GM23248 (cell line): ENCODE measurements around the gene KRI1. TPM values are rescaled to one million over a fixed set of nuclear protein-coding genes. Genes with fewer than 3 reads are reported as not detected.
A peak's percentile ranks its signal among the peaks of the same experiment; 100 is the strongest.
"Not testable (repeated sequence)": the region's sequence is repeated elsewhere in the genome, so short reads cannot be mapped to it uniquely, and the experiment has no call there.

Source experiments
- DNase-seq: peaks from one replicate; pipeline ENCODE4 v3.0.0-alpha.2; 2015
- H2AFZ ChIP-seq: fragments of 200-600 bp; sonication (generic); 2 replicates; pipeline ENCODE4 v1.6.1; 2016; ENCODE audit warnings: antibody characterized with exemption
- H3F3A ChIP-seq: fragments of 200-600 bp; sonication (generic); 2 replicates; pipeline ENCODE4 v1.6.1; 2016; ENCODE audit warnings: mild to moderate bottlenecking, antibody characterized with exemption, mixed run types; ENCODE audit not compliant: insufficient read depth
- H3K27ac ChIP-seq: fragments of 200-600 bp; sonication (generic); 2 replicates; pipeline ENCODE4 v1.5.1; 2016; ENCODE audit warnings: mild to moderate bottlenecking
- H3K27me3 ChIP-seq: fragments of 200-600 bp; sonication (generic); replicated peaks from 2 replicates; pipeline ENCODE4 v1.6.1; 2016; ENCODE audit warnings: mild to moderate bottlenecking; ENCODE audit not compliant: insufficient read depth
- H3K36me3 ChIP-seq: fragments of 200-600 bp; sonication (generic); 2 replicates; pipeline ENCODE4 v1.6.1; 2016; ENCODE audit warnings: low read depth, mild to moderate bottlenecking
- H3K4me1 ChIP-seq: fragments of 200-600 bp; sonication (generic); 2 replicates; pipeline ENCODE4 v1.6.1; 2016; ENCODE audit warnings: mild to moderate bottlenecking; ENCODE audit not compliant: insufficient read depth
- H3K4me2 ChIP-seq: fragments of 200-600 bp; sonication (generic); one replicate; pipeline ENCODE4 v1.6.1; 2016; ENCODE audit warnings: mild to moderate bottlenecking; ENCODE audit not compliant: unreplicated experiment
- H3K4me3 ChIP-seq: fragments of 200-600 bp; sonication (generic); 2 replicates; pipeline ENCODE4 v1.5.1; 2016; ENCODE audit warnings: mild to moderate bottlenecking
- H3K79me2 ChIP-seq: fragments of 200-600 bp; sonication (generic); 2 replicates; pipeline ENCODE4 v1.6.1; 2016; ENCODE audit warnings: mild to moderate bottlenecking; ENCODE audit not compliant: insufficient read depth
- H3K9ac ChIP-seq: fragments of 200-600 bp; sonication (generic); 2 replicates; pipeline ENCODE4 v1.6.1; 2016; ENCODE audit warnings: mild to moderate bottlenecking
- H3K9me2 ChIP-seq: fragments of 200-600 bp; sonication (generic); 2 replicates; pipeline ENCODE4 v1.6.1; 2016; ENCODE audit warnings: mixed run types, mild to moderate bottlenecking, moderate library complexity; ENCODE audit not compliant: insufficient read depth
- H3K9me3 ChIP-seq: fragments of 200-600 bp; sonication (generic); one replicate; pipeline ENCODE4 v1.6.1; 2017; ENCODE audit warnings: low read depth
- H4K20me1 ChIP-seq: fragments of 200-600 bp; sonication (generic); 2 replicates; pipeline ENCODE4 v1.6.0; 2016; ENCODE audit not compliant: insufficient read depth
- EZH2 ChIP-seq: fragments of 200-600 bp; sonication (generic); IDR thresholded peaks from 2 replicates; pipeline ENCODE4 v1.6.1; 2018; ENCODE audit warnings: antibody characterized with exemption, mild to moderate bottlenecking; ENCODE audit not compliant: insufficient read depth, poor library complexity, severe bottlenecking
- EZH2phosphoT487 ChIP-seq: fragments of 200-600 bp; sonication (generic); IDR thresholded peaks from 2 replicates; pipeline ENCODE4 v1.6.1; 2018; ENCODE audit warnings: antibody characterized with exemption, moderate library complexity, mild to moderate bottlenecking, low read depth; ENCODE audit not compliant: insufficient read depth
- whole genome bisulfite sequencing, 2 experiments: methylation state at CpG; one replicate each; pipeline ENCODE4 v1.1.6; 2015 to 2017; ENCODE audit warnings: low lambda C conversion rate in 2 of 2, low coverage in 1 of 2; ENCODE audit errors: missing lambda C conversion rate in 2 of 2; 5-methylcytosine and 5-hydroxymethylcytosine counted together
- in situ Hi-C: fragments of 300-500 bp; cut with MboI; formaldehyde crosslinking; loops from 2 replicates; pipeline ENCODE4 v1.15.0; 2020
- polyA plus RNA-seq: library from polyadenylated mRNA; unstranded; fragments of >200 nt; fragmentation: Nextera tagmentation; extraction: Ambion mirVana; gene quantifications from 2 replicates; pipeline ENCODE4 v1.2.1, GENCODE V29; 2016
- total RNA-seq: library from RNA; depleted of rRNA; stranded (reverse); fragments of >200 nt; shearing (Covaris generic); gene quantifications from 2 replicates; pipeline ENCODE4 v1.2.3, GENCODE V29; 2014

The KRI1 gene
- total and polyA plus RNA-seq, 2 experiments from 2014 or later = 11.3 to 15.1 TPM

- Histone ChIP-seq H3K36me3 (no peaks in the 10 kb centered on the region), H3K4me1 (peaks cover 6% of the 10 kb centered on the region; the same call in 1 of the 2 replicates), H3K79me2 (peaks cover 21% of the 10 kb centered on the region), H3K4me3 (peak overlapping the region; percentile 85), H3K27ac (no peak overlapping the region), H3K9me3 (no peaks in the 10 kb centered on the region), H2AFZ (peak overlapping the region; percentile 78; the same call in 1 of the 2 replicates), H3F3A (no peaks in the 10 kb centered on the region), H3K9me2 (no peaks in the 10 kb centered on the region), H3K27me3 (no peaks in the 10 kb centered on the region), H4K20me1 (no peaks in the 10 kb centered on the region), H3K9ac (peak overlapping the region; percentile 86), H3K4me2 (peak overlapping the region; percentile 71)
- DNase-seq = no peak
- in situ Hi-C loops = no loop called here
- 37% methylated on average over 23 of the region's 23 CpGs for WGBS, 2 experiments
- TF ChIP-seq EZH2phosphoT487 = no peak
- TF ChIP-seq EZH2 = no peak
Measured at GRCh38 chr19:10544753-10545251, 21.0 kb downstream of the KRI1 start.

- peak overlapping the region; percentile 85 for H3K4me3 ChIP-seq
- peaks cover 6% of the 10 kb centered on the region; the same call in 1 of the 2 replicates for H3K4me1 ChIP-seq
- H3K79me2 ChIP-seq = peaks cover 21% of the 10 kb centered on the region
- peak overlapping the region; percentile 86 for H3K9ac ChIP-seq
- no peak overlapping the region for H3K27ac ChIP-seq
- H2AFZ ChIP-seq = peak overlapping the region; percentile 78
- WGBS, 2 experiments = 10 to 11% methylated on average over 15 to 20 of the region's 22 CpGs
- H3K36me3 ChIP-seq = no peaks in the 10 kb centered on the region
- no peaks in the 10 kb centered on the region for H3K27me3 ChIP-seq
- no peaks in the 10 kb centered on the region for H4K20me1 ChIP-seq
- no peaks in the 10 kb centered on the region for H3K9me2 ChIP-seq
- in situ Hi-C loops = no loop called here
- no peaks in the 10 kb centered on the region for H3F3A ChIP-seq
- no peaks in the 10 kb centered on the region for H3K9me3 ChIP-seq
- TF ChIP-seq EZH2 (no peak), EZH2phosphoT487 (no peak)
- H3K4me2 ChIP-seq = peak overlapping the region; percentile 71
- DNase-seq = peak; percentile 58
Measured at GRCh38 chr19:10544242-10544752, 21.5 kb downstream of the KRI1 start.

GRCh38 chr19:10543420-10544241 lies 22.2 kb downstream of the KRI1 start, which contains the start of gene ATG4D:
ATG4D (plus strand) TSS chr19:10543904; CDS start chr19:10544091, 187 bp downstream.
- Histone ChIP-seq H3K79me2 (peaks cover 21% of the 10 kb centered on the region), H3K4me1 (peaks cover 6% of the 10 kb centered on the region; the same call in 1 of the 2 replicates), H4K20me1 (no peaks in the 10 kb centered on the region), H3K27ac (no peak within 1 kb of the TSS), H3K4me2 (peak within 1 kb of the TSS; percentile 71), H3K9me3 (no peaks in the 10 kb centered on the region), H3K36me3 (no peaks in the 10 kb centered on the region), H3K27me3 (no peaks in the 10 kb centered on the region), H3K9me2 (no peaks in the 10 kb centered on the region), H2AFZ (peak within 1 kb of the TSS; percentile 78), H3K9ac (peak within 1 kb of the TSS; percentile 86), H3K4me3 (peak within 1 kb of the TSS; percentile 85), H3F3A (no peaks in the 10 kb centered on the region)
- TF ChIP-seq EZH2phosphoT487 (no peak), EZH2 (no peak)
- 5 to 6% methylated on average over 45 to 55 of the region's 79 CpGs for WGBS, 2 experiments
- in situ Hi-C loops = no loop called here
- DNase-seq = peak; percentile 89

GRCh38 chr19:10543059-10543419 lies 22.8 kb downstream of the KRI1 start:
- Histone ChIP-seq H3K79me2 (peaks cover 21% of the 10 kb centered on the region), H4K20me1 (no peaks in the 10 kb centered on the region), H3K27ac (no peak overlapping the region), H2AFZ (no peak overlapping the region), H3K27me3 (no peaks in the 10 kb centered on the region; the same call in 1 of the 2 replicates), H3K9me3 (no peaks in the 10 kb centered on the region), H3K4me1 (peaks cover 6% of the 10 kb centered on the region; the same call in 1 of the 2 replicates), H3F3A (no peaks in the 10 kb centered on the region), H3K9me2 (no peaks in the 10 kb centered on the region), H3K4me3 (peak overlapping the region; percentile 85; the same call in 1 of the 2 replicates), H3K36me3 (no peaks in the 10 kb centered on the region), H3K9ac (no peak overlapping the region), H3K4me2 (no peak overlapping the region)
- no peak for DNase-seq
- in situ Hi-C loops = no loop called here
- 49 to 52% methylated on average over 8 of the region's 8 CpGs for WGBS, 2 experiments
- no peak for TF ChIP-seq EZH2

- DNase-seq, in situ Hi-C loops, H2AFZ ChIP-seq, H3K27ac ChIP-seq, H3K36me3 ChIP-seq, H3F3A ChIP-seq, H3K9ac ChIP-seq, H3K4me3 ChIP-seq, H3K4me2 ChIP-seq, H3K9me3 ChIP-seq, H3K9me2 ChIP-seq, H4K20me1 ChIP-seq, H3K79me2 ChIP-seq, H3K4me1 ChIP-seq: not testable (repeated sequence)
- 70% methylated on average over 9 of the region's 9 CpGs for WGBS, 2 experiments
- H3K27me3 ChIP-seq = peaks cover 13% of the 10 kb centered on the region; the same call in 1 of the 2 replicates
Measured at GRCh38 chr19:10539016-10539415, 26.8 kb downstream of the KRI1 start.
